ENCODE measurements around the gene ACTN2. TPM values are rescaled to one million over a fixed set of nuclear protein-coding genes. Genes with fewer than 3 reads are reported as not detected.

The ACTN2 gene
- polyA plus RNA-seq, 1 donor: 2,228 TPM

GRCh38 chr1:236744533-236744932 lies 58.2 kb downstream of the ACTN2 start:
- DNase-seq: no peak

DNA sequence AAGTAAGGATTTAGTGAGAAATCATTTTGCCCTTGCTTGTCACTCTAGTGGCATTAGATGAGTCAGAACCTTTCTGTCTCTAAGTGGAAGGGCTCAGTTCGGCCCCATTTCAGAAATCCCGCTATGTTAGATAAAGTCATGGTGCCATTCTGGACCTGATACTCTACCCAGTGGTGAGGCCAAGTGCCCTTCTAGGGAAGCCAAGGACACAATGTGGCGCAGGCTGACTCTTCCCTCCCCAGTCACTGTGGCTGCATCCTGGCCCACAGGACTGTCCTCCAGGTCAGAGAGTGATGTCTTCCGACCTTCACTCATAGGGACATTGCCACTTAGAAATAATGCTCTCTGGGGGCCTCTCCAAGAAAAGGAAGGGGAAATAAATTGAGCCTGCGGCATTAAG lies 60.5 kb downstream of the ACTN2 start:
- no peak for DNase-seq

DNA sequence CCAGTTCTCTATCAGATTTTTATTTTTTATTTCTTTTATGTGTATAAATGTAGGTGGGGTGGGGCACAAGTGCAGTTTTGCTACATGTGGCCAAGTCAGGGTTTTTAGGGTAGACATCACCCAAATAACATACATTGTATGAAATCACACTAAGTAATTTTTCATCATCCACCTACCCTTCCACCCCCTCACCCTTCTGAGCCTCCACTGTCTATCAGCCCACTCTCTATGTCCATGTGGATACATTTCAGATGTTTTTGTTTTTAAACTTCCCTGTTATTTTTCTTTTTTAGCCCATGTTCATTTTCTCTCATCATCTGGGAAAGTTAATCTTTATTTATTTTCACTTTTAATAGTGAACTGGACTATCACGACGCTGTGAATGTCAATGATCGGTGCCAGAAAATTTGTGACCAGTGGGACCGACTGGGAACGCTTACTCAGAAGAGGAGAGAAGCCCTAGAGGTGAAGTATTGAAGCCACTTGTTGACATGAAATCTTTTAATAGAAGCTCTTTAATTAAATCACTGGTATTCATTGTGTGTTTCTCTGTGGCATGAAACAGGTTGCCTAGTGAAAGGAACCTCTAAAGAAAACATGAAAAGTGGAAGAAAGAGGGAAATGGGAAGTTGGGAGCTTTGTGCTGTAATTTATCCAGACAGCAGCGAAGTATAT lies 61.1 kb downstream of the ACTN2 start:
- DNase-seq: no peak

DNA sequence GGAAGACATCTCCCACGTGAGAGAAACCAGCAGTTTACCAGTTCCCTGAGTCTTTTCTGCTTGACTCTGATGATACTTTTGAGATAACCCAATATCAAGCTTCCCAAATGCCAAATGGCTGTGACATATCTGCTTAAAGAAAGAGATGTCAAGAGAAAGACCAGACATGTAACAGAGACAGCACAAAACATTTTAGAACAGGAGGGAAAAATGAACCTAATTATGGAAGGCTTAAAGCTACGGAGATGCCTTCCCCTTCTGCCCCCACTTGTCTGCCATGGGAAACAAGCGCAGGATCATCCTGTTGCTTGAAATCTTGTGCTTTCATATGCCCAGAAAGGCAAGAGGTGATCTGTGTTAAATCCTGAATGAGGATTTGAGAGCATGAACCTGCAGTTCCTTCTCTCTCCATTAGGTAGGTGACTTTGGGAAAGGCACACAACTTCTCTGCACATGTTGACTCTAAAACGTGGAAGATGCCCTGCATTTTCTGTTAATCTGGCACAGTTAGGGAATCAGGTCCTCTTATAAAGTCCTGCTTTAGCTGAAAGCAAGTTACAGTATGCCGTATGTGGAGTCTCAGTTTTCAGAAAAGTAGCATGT lies 62.1 kb downstream of the ACTN2 start:
- DNase-seq: no peak

DNA sequence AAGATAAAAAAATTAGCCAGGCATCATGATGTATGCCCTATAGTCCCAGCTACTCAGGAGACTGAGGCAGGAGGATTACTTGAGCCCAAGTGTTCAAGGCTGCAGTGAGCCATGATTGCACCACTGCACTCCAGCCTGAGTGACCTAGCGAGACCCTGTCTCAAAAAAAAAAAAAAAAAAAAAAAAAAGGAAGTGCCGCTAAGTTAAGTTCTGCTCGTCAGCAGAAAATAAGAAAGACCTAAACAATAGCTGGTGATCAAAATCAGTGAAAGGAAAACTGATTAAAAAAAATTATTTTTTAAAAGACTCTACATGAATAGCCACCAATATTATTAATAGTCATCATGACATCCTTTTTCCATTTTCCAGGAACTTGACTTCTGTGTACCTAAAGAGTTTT lies 64.6 kb downstream of the ACTN2 start:
- DNase-seq: no peak

DNA sequence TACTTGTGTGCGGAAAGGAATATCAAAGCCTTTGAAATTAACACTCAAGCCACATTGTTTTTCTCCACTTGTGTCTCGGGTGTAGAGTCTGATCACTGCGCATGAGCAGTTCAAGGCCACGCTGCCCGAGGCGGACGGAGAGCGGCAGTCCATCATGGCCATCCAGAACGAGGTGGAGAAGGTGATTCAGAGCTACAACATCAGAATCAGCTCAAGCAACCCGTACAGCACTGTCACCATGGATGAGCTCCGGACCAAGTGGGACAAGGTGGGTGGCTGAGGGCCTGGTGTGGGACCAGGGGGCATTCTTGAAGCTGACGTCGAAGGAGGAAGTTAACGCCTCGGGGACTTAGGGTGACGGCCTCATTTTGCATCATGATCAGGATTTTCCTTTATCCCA lies 65.1 kb downstream of the ACTN2 start:
- DNase-seq: no peak

- DNase-seq: no peak
Measured at GRCh38 chr1:236751935-236752334, 65.6 kb downstream of the ACTN2 start.

DNA sequence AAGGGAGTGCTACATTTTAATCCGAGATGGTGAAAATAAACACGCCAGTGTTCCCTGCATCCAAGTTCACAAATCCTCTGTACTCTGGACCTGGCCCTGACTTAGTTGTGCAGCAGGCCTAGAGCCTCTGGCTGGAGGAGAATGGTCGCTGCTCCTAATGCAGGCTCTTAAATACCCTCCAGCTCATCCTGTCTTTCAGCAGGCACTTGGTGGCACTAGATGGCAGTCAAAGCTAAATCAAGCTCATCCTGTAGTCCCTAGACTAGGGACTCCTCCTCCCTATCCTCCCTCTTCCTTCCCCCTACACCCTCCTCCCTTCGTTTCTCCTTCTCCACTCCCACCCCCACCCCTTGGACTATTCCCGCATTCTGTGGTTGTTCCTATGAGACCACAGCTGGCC lies 67.2 kb downstream of the ACTN2 start:
- peak; percentile 8 for DNase-seq

- DNase-seq: no peak
Measured at GRCh38 chr1:236753964-236754363, 67.7 kb downstream of the ACTN2 start.

- no peak for DNase-seq
Measured at GRCh38 chr1:236754525-236755210, 68.4 kb downstream of the ACTN2 start.

DNA sequence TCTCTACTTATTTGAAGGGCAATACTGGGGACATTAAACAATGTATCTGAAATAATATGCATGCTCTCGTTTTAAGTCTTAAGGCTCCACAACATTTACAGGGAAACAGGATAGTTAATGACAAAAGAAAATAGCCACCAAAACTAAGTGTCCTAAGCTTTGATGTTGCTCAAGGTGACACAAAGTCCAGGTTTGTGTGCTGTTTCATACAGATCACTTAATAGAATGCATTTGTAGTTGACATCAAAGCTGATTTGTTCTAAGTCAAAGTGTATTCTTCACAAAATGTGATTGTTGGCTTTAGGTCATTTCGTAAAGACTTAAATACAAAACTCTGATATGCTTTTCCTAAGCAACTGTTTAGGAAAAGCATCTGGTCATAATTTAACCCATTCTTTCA lies 71.3 kb downstream of the ACTN2 start:
- no peak for DNase-seq

- DNase-seq: peak; percentile 9
Measured at GRCh38 chr1:236759252-236759859, 73.1 kb downstream of the ACTN2 start.

DNA sequence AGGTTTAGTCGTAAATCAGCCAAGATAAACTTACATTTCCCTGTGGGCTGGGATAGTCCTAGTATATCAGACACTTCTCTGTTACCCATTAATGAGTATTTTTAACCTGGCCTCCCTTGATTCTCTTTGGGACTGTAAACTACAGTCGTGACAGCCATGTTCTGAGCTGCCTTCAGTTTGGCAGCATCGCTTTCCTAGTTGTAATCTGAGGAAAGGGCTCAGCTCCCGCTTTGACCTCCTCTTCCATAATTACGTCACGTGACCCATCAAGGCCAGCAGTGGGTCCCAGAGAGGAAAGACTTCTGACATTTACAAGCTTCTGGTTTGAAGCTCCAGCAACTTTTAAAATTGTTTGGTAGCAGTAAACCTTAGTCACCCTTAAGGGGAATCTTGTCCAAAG lies 74.2 kb downstream of the ACTN2 start:
- DNase-seq: no peak

DNA sequence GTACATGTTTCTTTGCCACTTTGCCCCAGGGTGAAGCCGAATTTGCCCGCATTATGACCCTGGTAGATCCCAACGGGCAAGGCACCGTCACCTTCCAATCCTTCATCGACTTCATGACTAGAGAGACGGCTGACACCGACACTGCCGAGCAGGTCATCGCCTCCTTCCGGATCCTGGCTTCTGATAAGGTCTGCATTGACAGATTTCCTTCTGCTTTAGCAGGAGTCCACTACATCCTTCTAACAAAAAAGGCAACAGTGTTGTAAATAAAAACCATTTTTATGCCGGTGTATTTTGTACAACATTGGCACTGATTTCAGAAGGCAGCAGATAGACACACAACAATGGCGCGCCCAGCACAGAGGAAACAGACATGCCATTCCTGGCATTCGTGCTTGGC lies 74.7 kb downstream of the ACTN2 start:
- no peak for DNase-seq

DNA sequence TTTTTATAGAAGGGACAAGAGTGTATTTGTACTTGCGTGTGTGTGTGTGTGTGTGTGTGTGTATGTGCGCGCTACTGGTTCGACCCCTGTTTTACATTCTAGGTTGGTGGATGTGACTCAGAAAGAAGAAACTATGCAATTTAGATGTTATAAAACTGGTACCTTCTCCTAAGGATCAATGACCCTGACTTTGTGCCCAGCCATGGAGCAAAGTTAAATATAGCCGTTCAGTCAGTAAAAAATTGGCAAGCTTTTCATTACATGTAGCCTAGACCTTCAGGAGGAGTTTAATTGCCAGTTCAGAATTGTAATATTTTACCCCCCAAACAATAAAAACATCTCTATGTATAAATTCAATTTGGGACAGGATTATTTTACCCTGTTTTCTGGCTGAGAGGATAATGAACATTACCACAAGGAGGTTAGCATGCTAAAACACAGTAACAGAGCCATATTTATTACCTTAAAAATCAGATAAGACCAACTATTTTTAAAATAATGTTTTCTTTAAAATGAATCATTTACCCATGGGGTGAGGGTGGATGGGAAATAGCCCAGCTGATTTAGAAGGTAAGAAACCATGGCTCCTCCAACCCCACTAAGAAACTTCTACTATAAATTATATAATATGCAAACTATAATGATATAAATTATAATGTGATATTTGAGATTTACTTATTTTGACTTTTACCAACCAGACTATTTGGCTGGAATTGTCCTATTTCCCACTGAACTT lies 75.3 kb downstream of the ACTN2 start:
- DNase-seq: no peak

DNA sequence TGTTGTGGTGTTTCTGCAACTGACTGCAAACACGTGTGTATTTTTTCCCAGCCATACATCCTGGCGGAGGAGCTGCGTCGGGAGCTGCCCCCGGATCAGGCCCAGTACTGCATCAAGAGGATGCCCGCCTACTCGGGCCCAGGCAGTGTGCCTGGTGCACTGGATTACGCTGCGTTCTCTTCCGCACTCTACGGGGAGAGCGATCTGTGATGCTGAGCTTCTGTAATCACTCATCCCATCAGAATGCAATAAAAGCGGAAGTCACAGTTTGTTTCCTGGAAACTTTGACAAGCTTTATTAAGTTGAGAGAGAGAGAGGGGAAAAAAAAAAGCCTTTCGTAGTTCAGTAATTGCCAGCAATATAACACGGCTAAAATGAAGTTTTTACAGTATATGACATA lies 76.1 kb downstream of the ACTN2 start:
- peak; percentile 25 for DNase-seq

DNA sequence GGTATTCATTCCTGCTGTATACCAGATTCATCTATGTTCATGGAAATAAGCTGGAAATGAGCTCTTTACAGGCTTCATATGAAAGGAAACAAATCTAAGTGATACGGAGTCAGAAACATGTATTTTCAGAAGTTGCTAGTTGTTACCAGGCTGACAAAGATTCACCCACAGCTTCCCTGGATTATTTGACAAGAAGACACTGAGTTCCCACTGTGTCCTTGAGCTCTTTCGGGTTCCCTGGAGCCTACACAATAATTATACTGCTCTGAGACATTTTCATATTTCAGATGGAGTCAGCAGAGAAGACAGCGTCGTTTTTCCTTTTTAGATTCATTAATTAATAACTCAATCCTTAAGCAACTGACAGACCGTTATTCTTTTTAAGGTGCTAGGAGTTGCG lies 79.5 kb downstream of the ACTN2 start:
- DNase-seq: no peak

GRCh38 chr1:236766506-236766905 lies 80.2 kb downstream of the ACTN2 start:
- no peak for DNase-seq

- DNase-seq: no peak
Measured at GRCh38 chr1:236767276-236767675, 81.0 kb downstream of the ACTN2 start.

DNA sequence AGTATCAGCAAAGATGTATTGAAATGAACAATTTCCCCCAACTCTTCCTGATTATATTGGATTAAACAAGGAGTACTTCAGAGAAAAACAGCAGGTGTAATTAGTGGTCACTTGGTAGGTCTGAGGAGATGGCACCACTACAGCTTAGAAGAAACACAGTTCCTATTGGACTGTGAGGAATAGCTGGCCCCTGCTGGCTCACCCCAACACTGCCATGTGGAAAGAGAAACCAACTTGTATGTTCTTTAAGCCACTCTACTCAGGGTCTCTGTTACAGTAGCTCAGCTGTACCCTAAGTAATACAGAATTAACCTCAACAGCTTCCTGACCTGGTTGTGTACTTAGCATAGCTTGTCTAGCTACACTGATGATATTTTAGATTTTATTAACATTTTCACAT lies 82.3 kb downstream of the ACTN2 start:
- no peak for DNase-seq

- no peak for DNase-seq
Measured at GRCh38 chr1:236773919-236774318, 87.6 kb downstream of the ACTN2 start.

DNA sequence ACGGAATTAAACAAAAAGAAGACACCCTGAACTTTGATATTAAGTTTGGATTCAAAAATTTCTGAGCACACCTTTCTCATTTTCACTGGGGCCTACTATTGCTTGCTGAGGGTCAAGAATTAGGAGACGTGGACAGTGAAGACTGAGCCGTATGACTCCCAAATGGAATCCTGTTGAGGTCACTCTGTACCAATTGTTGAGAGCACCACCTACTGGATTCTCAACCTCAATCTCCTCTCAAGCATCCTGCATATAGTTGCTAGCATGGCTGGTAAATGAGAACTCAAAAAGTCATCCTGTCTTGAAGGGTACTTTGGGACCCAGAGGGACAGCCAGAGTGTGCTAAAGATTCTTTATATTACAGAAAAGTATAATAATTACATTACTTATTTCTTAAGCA lies 88.6 kb downstream of the ACTN2 start:
- no peak for DNase-seq

DNA sequence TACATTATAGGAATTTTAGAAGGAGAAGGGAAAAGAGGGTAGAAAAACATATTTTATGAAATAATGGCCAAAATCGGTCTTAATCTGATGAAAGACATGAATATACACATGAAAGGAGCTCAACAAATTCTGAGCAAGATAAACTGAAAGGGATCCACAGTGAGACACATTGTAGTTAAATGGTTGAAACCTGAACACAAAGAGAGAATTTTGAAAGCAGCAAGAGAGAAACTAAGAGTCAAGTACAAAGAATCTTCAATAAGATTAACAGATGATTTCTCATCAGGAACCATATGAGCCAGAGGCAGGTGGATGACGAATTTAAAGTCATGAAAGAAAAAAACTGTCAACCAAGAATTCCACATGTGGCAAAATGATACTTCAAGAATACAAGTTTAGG lies 93.0 kb downstream of the ACTN2 start:
- no peak for DNase-seq

All from hindlimb muscle (tissue), 1 donor.